Prostate gland (tissue), 2 donors: ENCODE results near the gene TMEM212.

ENCODE experiments used
- POLR2AphosphoS5 ChIP-seq: sonication (generic); formaldehyde crosslinking; IDR thresholded peaks from one replicate; pipeline ENCODE4 v1.6.1; 2017; ENCODE audit warnings: antibody characterized with exemption
- TF ChIP-seq, protein P1 (sequence below), 4 experiments: fragments of 200-600 bp in 2 of 4; fragments of 450-650 bp in 2 of 4; sonication (generic) in 2 of 4; IDR thresholded peaks; 1 replicate in 3 of 4; 2 replicates in 1 of 4; pipeline ENCODE4 v1.5.1; 2016 to 2019; ENCODE audit warnings: antibody characterized with exemption in 4 of 4, mild to moderate bottlenecking in 2 of 4, moderate library complexity in 2 of 4

DNA sequence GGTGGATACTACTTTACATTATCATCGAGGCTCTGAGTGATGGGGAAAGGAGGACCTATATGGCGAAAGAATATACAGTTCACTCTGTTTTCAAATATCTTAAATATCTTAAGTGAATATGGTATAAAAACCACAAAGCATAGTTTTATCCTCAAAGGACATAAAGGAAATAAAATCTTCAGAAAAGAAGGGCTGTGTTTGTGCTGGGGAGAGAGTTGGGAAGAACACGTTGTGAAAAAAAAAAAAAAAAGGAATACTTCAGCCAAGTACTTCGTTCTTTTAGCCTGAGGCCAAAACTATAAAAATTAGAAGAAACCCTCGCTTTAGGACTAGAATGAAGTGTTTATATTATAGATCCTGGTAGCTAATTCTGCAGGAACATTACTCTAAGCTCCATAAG lies 10.2 kb upstream of the TMEM212 start:
- TF ChIP-seq, protein P1, sequence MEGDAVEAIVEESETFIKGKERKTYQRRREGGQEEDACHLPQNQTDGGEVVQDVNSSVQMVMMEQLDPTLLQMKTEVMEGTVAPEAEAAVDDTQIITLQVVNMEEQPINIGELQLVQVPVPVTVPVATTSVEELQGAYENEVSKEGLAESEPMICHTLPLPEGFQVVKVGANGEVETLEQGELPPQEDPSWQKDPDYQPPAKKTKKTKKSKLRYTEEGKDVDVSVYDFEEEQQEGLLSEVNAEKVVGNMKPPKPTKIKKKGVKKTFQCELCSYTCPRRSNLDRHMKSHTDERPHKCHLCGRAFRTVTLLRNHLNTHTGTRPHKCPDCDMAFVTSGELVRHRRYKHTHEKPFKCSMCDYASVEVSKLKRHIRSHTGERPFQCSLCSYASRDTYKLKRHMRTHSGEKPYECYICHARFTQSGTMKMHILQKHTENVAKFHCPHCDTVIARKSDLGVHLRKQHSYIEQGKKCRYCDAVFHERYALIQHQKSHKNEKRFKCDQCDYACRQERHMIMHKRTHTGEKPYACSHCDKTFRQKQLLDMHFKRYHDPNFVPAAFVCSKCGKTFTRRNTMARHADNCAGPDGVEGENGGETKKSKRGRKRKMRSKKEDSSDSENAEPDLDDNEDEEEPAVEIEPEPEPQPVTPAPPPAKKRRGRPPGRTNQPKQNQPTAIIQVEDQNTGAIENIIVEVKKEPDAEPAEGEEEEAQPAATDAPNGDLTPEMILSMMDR (IDR thresholded peaks at IDR 0.05) = no peak
- no peak for TF ChIP-seq POLR2AphosphoS5
